Fibroblast of skin of scalp (primary cell): ENCODE measurements around the gene RELB. TPM values are rescaled to one million over a fixed set of nuclear protein-coding genes. Genes with fewer than 3 reads are reported as not detected.
A peak's percentile ranks its signal among the peaks of the same experiment; 100 is the strongest.
"Not testable (repeated sequence)": the region's sequence is repeated elsewhere in the genome, so short reads cannot be mapped to it uniquely, and the experiment has no call there.

ENCODE experiments used
- DNase-seq: peaks from one replicate; pipeline ENCODE4 v3.0.0-alpha.2; 2013
- polyA plus RNA-seq, 2 experiments: library from polyadenylated mRNA; unstranded; fragments of 120-200 nt; gene quantifications; one replicate each; pipeline ENCODE4 v1.2.1, GENCODE V29; 2013; ENCODE audit not compliant: insufficient read length in 2 of 2

The RELB gene, protein sequence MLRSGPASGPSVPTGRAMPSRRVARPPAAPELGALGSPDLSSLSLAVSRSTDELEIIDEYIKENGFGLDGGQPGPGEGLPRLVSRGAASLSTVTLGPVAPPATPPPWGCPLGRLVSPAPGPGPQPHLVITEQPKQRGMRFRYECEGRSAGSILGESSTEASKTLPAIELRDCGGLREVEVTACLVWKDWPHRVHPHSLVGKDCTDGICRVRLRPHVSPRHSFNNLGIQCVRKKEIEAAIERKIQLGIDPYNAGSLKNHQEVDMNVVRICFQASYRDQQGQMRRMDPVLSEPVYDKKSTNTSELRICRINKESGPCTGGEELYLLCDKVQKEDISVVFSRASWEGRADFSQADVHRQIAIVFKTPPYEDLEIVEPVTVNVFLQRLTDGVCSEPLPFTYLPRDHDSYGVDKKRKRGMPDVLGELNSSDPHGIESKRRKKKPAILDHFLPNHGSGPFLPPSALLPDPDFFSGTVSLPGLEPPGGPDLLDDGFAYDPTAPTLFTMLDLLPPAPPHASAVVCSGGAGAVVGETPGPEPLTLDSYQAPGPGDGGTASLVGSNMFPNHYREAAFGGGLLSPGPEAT
- polyA plus RNA-seq (2013, experiment 1 of 2; ENCODE audit: insufficient read length) = 7.0 TPM
- 6.1 TPM for polyA plus RNA-seq (2013, experiment 2 of 2; ENCODE audit: insufficient read length)

DNA sequence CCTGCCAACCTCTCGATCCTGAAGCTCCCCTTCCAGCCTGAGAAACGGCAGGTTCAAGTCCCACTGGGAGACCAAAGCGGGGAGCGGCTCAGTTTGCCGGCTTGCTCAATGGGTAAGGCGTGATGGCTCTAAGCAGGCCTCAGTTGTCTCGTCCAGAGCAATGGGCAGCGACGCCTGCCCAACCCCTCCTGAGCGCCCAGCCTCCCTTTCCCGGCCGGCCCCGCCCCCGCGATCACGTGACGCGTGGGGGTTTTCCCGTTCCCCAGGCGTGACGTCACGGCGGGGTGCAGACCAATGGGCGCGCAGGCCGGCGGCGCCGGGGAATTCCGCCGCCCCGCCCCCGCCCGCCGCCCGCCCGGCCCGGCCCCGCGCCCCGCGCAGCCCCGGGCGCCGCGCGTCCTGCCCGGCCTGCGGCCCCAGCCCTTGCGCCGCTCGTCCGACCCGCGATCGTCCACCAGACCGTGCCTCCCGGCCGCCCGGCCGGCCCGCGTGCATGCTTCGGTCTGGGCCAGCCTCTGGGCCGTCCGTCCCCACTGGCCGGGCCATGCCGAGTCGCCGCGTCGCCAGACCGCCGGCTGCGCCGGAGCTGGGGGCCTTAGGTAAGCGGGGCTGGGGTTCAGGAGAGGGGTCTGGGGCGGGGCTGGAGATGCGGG lies at the start of gene RELB:
RELB (plus strand) TSS at position 378 of the 653 bp plus-strand sequence; CDS start at position 494, 116 bp downstream.
- DNase-seq = peak; percentile 92

DNA sequence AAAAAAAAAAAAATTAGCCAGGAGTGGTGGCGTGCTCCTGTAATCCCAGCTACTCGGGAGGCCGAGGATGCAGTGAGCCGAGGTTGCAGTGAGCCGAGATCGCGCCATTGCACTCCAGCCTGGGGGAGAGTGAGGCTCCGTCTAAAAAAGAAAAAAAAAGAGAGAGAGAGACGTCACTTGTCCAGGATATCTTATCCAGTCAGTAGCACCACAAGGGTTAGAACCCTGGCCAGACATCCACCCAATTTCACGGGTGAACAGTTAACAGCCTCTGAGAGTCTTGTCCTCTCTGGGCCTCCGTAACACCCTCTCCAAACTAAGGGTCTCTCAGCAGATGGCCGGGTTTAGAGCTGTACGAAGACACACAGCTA lies 47.0 kb upstream of the RELB start:
- no peak for DNase-seq

DNA sequence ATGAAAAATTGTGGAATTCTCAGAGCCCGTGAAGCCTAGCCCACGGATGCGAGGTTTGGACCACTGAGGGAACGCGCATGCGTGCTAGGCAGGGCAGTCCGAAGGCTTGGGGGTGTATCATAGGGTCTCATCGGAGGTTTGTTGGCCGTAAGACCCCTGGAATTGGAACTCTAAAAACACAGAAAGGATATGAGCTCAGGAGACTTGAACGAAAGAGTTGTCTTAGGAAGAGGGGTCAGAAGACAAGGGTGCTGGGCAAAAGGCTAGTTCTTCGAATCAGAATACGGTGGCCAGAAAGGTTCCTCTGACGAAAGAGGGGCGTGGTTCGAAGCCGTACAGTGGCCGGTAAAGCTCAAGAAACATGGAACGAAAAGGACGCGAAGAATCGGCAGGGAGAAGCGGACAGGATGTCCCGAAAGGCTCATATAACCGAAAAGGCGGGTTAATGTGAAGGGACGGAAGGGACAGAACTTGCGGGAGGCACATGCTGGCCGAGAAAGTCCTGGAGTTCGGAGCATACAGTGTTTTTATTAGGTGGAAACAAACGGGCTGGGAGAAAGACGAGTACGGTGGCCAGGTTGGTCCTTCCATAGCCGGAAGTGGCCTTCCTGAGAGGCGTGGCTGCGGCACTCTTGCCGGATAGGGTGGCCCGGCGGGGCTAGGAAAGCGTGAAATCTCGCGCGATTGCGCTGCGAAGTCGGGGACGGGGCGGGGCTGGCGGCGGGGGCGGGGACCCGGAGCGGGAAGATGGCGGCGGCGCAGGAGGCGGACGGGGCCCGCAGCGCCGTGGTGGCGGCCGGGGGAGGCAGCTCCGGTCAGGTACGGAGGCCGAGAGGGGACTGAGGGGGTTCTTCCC lies 46.4 kb upstream of the RELB start, which contains the start of gene CLPTM1:
CLPTM1 (plus strand) TSS at position 732 of the 856 bp plus-strand sequence; CDS start at position 748, 16 bp downstream.
- peak; percentile 97 for DNase-seq

DNA sequence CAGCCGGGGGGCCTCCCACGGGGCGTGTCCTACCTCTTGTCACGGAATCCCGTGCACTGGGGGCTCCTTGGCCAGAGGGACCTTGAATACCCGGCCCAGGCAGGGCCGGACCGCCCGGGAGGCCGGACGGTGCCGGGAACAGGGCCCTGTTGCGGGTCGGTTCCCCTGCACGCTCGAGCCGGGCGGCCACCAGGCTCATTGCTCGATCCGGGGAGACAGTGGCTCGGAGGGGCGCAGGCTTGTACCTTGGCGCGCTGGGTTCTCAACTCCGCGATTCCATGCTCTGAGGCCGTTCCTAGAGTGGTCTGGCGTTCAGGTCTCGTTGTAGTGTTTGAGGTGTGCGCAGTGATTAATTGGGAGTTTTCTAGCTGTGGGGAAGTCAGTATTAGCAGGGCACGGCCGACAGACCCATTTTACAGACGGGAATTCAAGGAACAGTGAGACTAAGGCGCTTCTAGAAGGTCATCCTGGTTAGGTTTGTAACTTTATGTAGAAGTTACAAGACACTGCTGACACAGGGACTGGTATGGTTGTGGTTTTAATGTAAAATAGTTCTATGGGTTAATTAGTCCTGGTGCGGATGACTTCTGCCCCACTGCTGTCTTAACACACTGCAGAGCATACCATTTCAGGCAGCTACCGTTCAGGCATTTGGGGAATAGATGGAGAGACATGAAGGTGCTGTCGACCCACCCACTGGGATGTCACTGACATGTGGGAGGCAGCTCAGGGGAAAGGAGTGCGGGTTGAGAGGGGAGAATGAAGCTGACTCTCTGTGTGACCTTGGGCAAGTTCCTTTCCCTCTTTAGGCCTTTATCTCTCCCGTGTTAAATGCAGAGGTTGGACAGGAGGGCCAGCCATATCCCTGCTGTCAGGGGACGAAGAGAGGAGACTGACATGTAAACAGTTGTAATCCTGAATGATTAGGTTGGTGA lies 45.5 kb upstream of the RELB start:
- peak; percentile 3 for DNase-seq

DNA sequence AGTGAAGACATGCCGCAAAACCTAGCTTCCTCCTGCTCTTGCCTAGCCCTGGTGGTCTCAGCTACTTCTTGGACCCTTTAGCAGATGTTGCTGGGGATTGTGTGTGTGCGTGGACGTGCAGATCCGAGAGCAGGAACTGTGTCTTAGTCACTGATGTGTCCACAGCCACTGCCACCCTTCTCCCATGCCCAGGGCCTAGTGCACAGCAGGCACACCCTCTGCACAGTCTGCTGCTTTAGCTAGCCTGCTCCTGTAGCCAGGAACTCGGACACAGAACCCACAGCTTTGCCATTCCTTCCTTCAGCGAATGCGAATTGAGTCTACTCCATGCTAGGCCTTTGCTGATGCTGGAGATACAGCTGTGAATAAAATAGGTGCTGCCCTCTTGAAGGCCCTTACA lies 43.7 kb upstream of the RELB start:
- DNase-seq = no peak

DNA sequence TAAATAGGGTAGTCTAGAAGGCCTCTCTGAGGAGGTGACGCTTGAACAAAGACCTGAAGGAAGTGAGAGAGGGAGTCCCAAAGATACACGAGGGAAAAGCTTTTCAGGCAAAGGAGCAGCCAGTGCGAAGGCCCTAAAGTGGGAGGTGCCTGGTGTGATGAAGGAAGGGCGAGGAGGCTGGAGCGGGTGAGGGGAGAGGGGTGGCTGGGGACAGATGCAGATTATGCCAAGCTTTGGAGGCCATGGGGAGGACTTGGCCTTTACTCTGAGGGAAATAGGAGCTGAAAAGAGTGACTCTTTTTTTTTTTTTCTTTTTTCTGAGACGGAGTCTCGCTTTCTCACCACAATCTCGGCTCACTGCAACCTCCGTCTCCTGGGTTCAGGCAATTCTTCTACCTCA lies 43.2 kb upstream of the RELB start:
- no peak for DNase-seq

DNA sequence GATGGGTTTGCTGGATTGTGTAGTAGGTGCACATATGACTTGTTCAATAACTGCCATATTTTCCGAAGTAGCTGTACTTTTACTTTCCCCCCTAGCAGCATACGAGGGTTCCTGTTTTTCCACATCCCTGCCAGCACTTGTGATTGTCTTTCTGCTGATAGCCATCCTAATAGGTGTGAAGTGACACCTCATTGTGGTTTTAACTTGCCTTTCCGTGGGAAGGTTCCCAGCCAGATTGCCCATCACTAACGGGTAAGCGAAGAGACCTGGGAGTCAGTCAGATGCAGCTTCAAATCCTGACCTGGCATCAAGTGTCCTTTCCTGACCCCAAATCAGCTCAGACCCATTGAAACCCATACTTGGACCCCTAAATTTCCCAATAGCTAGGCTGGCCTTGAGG lies 41.6 kb upstream of the RELB start:
- no peak for DNase-seq

DNA sequence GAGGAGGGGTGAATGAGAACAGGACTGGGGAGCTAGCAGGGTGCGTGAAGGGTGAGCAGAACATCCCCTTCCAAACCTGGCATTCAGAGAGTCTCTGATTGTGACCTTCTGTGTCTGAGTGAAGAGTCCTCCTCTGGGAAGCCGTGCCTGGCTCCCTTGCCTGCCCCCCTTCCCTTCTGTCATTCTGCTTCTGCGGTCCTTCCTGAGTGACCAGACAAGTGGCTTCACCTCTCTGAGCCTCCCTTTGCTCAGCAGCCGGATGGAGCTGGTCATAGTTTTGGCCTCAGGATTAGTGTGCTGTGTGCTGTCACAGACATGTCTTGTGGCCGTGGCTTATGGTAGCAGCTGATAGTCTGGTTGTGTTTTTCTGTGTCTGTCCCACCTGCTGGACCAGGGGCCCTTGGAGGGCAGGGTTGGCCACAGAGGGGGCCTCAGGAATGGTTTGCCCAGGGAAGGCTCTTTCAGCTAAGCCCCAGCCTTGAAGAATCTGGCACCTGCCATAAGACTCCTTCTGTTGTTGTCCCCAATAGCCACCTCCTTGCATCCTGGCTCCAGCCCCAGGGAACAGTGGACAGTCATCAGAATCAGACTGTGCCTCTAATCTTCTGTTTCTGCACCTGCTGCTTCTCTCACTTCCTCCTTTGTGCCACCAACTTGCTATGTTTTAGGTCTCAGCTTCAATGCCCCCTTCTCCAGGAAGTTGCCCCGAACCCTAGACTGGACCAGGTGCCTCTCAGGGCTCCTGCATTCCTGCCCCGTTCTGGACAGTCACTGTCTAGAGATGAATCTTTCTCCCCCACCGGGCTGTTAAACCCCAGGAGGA lies 40.1 kb upstream of the RELB start:
- DNase-seq = no peak

DNA sequence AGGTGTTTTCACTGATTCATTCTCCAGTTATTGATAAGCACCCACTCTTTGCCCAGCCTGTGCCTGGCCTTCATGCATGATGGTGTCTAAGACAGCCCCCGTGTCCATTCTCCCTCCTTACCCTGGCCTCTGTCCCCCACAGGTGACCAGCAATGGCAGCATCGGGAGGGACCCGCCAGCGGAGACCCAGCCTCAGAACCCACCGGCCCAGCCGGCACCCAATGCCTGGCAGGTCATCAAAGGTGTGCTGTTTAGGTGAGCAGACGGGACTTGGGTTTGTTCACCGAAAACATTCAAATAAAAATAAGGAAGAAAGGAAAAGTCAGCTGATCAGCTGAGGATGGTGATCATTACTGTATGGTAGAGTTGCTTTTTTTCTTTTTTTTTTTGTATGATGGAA lies 39.4 kb upstream of the RELB start:
- DNase-seq = no peak

DNA sequence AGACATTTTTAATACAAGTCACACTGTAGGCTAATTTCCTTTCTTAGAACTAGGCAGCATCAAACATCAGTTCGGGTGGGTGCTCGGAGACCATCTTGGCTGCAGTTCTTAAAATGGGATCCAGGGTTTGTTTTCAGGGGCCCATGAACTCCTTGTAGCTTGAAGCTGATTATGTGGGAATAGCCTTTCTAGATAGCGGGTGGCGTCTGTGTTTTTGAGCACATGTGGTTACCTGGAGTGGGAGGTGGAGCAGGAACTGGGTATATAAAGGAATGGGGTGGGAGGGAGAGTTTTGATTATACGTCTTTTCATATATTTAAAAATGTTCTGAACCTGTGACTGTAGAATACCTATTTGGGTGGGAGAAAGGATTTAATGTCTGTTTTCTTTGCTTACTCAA lies 33.1 kb upstream of the RELB start:
- no peak for DNase-seq

DNA sequence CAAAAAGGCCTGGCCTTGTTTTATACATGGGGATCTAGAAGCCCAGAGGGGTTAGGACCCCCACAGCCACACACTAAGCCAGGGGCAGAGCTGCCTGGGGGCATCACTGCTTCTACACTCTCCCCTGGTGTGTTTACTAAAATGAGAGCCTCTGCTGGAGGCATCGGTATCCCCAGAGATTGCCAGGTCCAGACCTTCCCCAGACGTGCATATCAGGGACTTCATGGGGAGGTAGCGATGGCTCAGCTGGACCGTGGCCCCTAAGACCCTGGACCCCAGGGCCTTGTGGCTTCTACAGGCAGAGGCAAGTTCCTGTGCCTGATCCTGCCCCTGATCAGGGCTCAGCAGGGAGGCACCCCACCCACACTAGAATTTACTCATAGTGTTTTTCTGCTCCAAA lies 32.6 kb upstream of the RELB start:
- no peak for DNase-seq

DNA sequence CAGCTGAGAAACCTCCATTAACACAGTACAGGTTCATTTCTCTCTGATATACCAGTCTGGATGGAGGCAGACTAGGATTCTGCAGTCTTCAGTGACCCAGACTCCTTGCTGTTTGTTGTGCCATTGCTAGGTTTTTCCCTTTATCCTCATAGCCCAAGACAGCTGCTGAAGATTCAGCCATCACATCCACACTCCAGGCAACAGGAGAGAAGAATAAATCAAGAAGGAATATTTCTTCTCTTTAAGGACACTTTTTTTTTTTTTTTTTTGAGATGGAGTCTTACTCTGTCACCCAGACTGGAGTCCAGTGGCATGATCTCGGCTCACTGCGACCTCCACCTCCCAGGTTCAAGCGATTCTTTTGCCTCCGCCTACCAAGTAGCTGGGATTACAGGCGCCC lies 31.8 kb upstream of the RELB start:
- DNase-seq = no peak

DNA sequence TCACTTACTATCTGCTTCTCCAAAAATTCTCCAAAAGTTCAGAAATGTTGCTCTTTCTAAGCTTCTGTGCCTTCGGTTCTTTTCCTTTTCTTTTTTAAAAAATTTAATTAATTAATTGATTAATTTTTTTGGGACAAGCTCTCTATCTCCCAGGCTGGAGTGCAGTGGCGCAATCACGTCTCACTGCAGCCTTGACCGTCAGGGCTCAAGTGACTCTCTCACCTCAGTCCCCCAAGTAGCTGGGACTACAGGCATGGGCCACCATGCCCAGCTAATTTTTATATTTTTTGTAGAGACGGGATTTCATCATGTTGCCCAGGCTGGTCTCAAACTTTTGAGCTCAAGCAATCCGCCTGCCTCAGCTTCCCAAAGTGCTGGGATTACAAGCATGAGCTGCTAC lies 29.8 kb upstream of the RELB start:
- DNase-seq = not testable (repeated sequence)

DNA sequence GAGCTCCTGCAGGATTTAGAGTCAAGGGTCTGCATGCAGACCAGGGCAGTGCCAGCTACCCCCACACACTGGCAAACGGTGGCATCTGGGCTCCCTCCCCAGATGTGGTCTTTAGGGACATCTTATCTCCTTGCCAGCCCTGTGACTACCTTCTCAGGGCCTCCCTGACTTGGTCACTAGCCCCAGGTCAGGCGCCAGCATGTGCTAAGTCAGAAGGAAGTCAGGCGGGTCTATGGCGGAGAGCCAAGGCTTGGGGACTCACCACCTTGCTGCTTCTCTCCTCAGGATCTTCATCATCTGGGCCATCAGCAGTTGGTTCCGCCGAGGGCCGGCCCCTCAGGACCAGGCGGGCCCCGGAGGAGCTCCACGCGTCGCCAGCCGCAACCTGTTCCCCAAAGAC lies 28.5 kb upstream of the RELB start:
- no peak for DNase-seq

DNA sequence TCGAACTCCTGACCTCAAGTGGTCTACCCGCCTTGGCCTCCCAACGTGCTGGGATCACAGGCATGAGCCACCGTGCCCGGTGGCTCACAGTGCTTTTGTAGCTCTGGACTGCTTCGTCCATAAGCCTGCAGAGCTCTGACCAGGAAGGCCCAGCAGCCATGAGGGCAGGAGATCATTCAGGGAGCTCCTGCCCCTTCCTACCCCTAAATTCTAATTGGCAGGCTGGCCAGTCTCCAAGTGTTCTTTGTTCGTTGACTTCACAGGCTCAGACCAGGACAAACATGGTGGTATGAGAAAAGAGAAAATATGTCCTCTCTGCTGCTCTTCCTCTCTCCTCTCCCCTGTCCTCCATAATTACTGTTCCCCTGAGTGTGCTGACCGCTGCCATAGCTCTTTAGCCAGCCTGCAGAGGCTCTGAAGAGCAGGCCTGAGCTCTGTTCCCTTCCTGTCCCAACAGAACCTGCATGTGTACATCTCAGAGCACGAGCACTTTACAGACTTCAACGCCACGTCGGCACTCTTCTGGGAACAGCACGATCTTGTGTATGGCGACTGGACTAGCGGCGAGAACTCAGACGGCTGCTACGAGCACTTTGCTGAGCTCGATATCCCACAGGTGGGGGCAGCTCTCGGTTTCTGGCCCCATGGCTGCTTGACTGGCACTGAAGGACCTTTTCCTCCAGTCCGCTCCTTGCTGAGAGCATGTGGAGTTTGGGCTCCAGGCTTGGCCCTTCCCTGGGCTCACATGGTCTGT lies 27.1 kb upstream of the RELB start:
- DNase-seq = no peak

DNA sequence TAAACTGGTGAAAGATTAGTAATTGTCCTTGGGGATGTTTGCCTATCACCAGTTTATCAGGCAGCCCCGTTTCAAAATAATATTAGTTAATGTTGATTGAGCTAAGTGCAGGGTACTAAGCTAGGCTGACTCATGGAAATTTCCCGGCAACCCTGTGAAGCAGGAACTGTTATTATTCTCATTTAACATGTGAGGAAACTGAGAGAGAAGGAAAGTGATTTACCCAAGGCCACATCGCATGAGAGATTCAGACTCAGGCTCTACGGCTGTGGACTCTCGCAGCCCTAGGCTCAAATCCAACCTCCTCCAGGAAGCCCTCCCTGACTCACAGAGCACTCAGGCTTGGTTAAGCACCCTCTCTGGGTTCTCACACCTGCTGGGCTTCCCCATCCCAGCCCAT lies 26.4 kb upstream of the RELB start:
- DNase-seq = no peak

DNA sequence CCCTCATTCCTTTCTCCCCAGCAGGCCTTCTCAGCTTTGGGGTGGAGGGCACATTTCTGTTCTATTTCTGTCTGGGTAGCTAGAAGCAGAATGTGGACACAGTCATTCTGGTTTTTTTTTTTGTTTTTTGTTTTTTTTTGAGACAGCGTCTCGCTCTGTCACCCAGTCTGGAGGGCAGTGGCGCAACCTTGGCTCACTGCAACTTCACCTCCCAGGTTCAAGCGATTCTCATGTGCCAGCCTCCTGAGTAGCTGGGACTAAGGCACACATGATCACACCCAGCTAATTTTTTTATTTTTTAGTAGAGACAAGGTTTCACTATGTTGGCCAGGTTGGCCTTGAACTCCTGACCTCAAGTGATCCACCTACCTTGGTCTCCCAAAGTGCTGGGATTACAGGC lies 25.8 kb upstream of the RELB start:
- no peak for DNase-seq

DNA sequence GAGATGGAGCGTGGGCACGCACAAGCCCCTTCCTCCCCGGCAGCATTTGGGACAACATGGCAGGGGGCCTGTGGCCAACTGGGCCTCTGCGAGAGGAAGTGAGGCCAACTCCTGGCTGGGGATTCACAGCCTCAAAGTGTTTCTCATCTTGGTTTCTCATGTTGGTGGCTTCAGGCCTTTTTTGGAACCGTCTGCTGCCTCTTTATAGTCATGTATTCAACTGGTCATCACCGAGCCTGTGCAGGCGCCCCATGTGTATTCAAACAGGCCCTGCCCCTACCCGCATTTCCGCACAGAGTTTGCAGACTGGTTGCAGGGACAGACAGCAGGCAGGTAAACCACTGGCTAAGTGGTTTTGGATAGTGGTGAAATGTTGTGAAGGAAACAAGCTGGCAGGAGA lies 17.3 kb upstream of the RELB start:
- DNase-seq = no peak

DNA sequence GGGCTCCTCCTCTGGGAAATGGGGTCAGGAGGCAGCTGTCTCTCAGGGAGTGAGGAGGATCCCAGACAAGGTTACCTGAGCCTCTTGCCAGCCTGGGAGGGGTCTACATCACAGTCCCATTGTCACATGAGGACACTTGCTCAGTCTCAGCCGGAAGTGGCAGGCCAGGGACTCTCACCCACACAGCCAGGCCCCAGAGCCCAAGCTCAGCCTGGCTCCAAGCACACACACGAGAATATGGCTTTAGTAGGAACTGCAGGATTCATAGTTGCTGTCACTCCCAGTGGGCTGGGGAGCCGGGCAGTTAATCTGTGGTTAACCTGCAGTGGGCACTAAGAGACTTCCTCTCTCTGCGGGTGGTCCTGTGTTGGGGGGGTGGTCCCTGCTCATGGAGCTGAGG lies 15.8 kb upstream of the RELB start:
- DNase-seq = no peak

DNA sequence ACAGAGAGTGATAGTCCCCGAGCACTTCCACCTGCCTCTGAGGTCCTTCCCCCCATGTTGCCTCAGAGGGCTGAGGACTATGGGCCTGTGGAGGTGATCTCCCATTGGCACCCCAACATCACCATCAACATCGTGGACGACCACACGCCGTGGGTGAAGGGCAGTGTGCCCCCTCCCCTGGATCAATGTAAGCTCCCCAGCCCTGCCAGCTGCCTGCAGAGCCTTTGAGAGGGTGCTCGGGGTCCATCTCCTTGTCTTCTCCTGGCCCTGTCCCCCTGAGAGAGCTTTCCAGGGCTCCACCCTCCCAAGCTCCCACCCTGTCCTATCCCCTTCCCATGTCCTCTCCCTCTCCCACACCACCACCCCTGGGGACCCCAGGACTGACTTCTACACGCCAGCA lies 14.9 kb upstream of the RELB start:
- DNase-seq = no peak
